B cell (primary cell): ENCODE measurements around the gene CLCNKA. TPM values are rescaled to one million over a fixed set of nuclear protein-coding genes. Genes with fewer than 3 reads are reported as not detected.

Experiments used
- ATAC-seq: fragments of 200-7000 bp; cut with Tn5 transposase; one replicate; pipeline ENCODE4 v1.10.0; 2021; ENCODE audit warnings: low read depth, mild to moderate bottlenecking, moderate number of reproducible peaks, moderate library complexity
- CTCF ChIA-PET: fragments of 350-600 bp; sonication (Branson Sonifier 250); formaldehyde crosslinking; loops from one replicate; lab custom pipeline; 2021; ENCODE audit warnings: antibody characterized with exemption, inconsistent platforms; lab: Charles Lee
- POLR2A ChIA-PET: fragments of 350-600 bp; sonication (Branson Sonifier 250); formaldehyde crosslinking; loops from one replicate; lab custom pipeline; 2021; ENCODE audit warnings: antibody characterized with exemption; lab: Charles Lee
- DNase-seq: peaks from one replicate; pipeline ENCODE4 v3.0.0; 2013
- H2AFZ ChIP-seq: 2 replicates; pipeline ENCODE4 v1.6.1; 2012; ENCODE audit warnings: mild to moderate bottlenecking, low read depth, low read length; ENCODE audit not compliant: insufficient read depth, poor library complexity, severe bottlenecking
- H3K27ac ChIP-seq, 2 donors: 1 replicate in 1 of 2; 2 replicates in 1 of 2; pipeline ENCODE4 v1.5.1; 2012 to 2013; ENCODE audit warnings: low read length in 2 of 2, mild to moderate bottlenecking in 2 of 2, moderate library complexity in 1 of 2
- H3K27me3 ChIP-seq, 4 experiments: fragments of 200-600 bp in 1 of 4; sonication (generic) in 1 of 4; replicated peaks in 1 of 4; 1 replicate in 2 of 4; 2 replicates in 2 of 4; pipeline versions ENCODE4 v1.6.1 to v1.7.0; 2013 to 2016; ENCODE audit warnings: low read length in 3 of 4, mild to moderate bottlenecking in 2 of 4, mixed read lengths in 1 of 4, moderate library complexity in 1 of 4; ENCODE audit not compliant: insufficient read depth in 4 of 4, control insufficient read depth in 3 of 4; ENCODE audit errors: control extremely low read depth in 1 of 4
- H3K36me3 ChIP-seq, 2 experiments: replicated peaks in 1 of 2; 1 replicate in 1 of 2; 2 replicates in 1 of 2; pipeline versions ENCODE4 v1.6.1 to v1.7.1; 2013; ENCODE audit warnings: low read length in 1 of 2; ENCODE audit not compliant: insufficient read depth in 2 of 2, control insufficient read depth in 1 of 2; ENCODE audit errors: control extremely low read depth in 1 of 2, extremely low read depth in 1 of 2
- H3K4me1 ChIP-seq, 2 donors: fragments of 200-600 bp in 1 of 2; sonication (generic) in 1 of 2; 1 replicate in 1 of 2; 2 replicates in 1 of 2; pipeline versions ENCODE4 v1.5.1 to v1.6.1; 2013 to 2017; ENCODE audit warnings: low read length in 2 of 2; ENCODE audit not compliant: control insufficient read depth in 2 of 2, insufficient read depth in 2 of 2
- H3K4me2 ChIP-seq: replicated peaks from 2 replicates; pipeline ENCODE3; 2012; ENCODE audit warnings: mild to moderate bottlenecking, low read depth, low read length; ENCODE audit not compliant: poor library complexity, severe bottlenecking
- H3K4me3 ChIP-seq, 5 experiments: fragments of 200-600 bp in 1 of 5; sonication (generic) in 1 of 5; 1 replicate in 3 of 5; 2 replicates in 2 of 5; pipeline versions ENCODE4 v1.5.1 to v1.7.0; 2011 to 2016; ENCODE audit warnings: low read length in 4 of 5, mild to moderate bottlenecking in 4 of 5, low read depth in 2 of 5, control low read depth in 1 of 5, moderate library complexity in 1 of 5; ENCODE audit not compliant: insufficient read depth in 1 of 5; ENCODE audit errors: control extremely low read depth in 1 of 5, extremely low read depth in 1 of 5
- H3K79me2 ChIP-seq: fragments of 200-600 bp; sonication (generic); one replicate; pipeline ENCODE4 v1.6.0; 2016; ENCODE audit warnings: low read length; ENCODE audit not compliant: control insufficient read depth, insufficient read depth
- H3K9ac ChIP-seq: fragments of 200-600 bp; sonication (generic); 2 replicates; pipeline ENCODE4 v1.6.1; 2017; ENCODE audit warnings: mild to moderate bottlenecking, low read length, moderate library complexity
- H3K9me3 ChIP-seq, 3 donors: one replicate each; pipeline versions ENCODE4 v1.6.1 to v1.7.1; 2013; ENCODE audit warnings: low read length in 2 of 3; ENCODE audit not compliant: control insufficient read depth in 2 of 3, insufficient read depth in 1 of 3; ENCODE audit errors: control extremely low read depth in 1 of 3
- H4K20me1 ChIP-seq: 2 replicates; pipeline ENCODE4 v1.6.0; 2012; ENCODE audit warnings: mild to moderate bottlenecking, low read length; ENCODE audit not compliant: insufficient read depth, control insufficient read depth, poor library complexity, severe bottlenecking
- H3K27ac Mint-ChIP-seq: one replicate; pipeline ENCODE4 v1.8.0; 2021; ENCODE audit warnings: mixed read lengths
- H3K27me3 Mint-ChIP-seq: one replicate; pipeline ENCODE4 v1.8.0; 2021; ENCODE audit warnings: mixed read lengths
- H3K4me1 Mint-ChIP-seq: one replicate; pipeline ENCODE4 v1.8.0; 2021; ENCODE audit warnings: mixed read lengths
- H3K4me3 Mint-ChIP-seq: one replicate; pipeline ENCODE4 v1.8.0; 2021; ENCODE audit warnings: mixed read lengths
- H3K9me3 Mint-ChIP-seq: one replicate; pipeline ENCODE4 v1.8.0; 2022; ENCODE audit warnings: mixed read lengths; ENCODE audit not compliant: insufficient read depth
- CTCF ChIP-seq: fragments of 200-600 bp; IDR thresholded peaks from one replicate; pipeline ENCODE4 v1.8.0; 2022; ENCODE audit warnings: antibody characterized with exemption, mild to moderate bottlenecking
- EZH2 ChIP-seq: IDR thresholded peaks from 2 replicates; pipeline ENCODE4 v1.6.1; 2012; ENCODE audit warnings: borderline replicate concordance, low read depth, mild to moderate bottlenecking, moderate library complexity, low read length; ENCODE audit not compliant: insufficient read depth, poor library complexity, severe bottlenecking
- WGBS: methylation state at CpG from one replicate; pipeline ENCODE4 v1.1.5; 2013; ENCODE audit warnings: missing lambda C conversion rate; ENCODE audit not compliant: insufficient coverage; 5-methylcytosine and 5-hydroxymethylcytosine counted together
- intact Hi-C: fragments of 100-400 bp; cut with micrococcal nuclease; formaldehyde crosslinking; loops from one replicate; pipeline ENCODE4 v1.10.0; 2022
- polyA plus RNA-seq: library from polyadenylated mRNA; depleted of rRNA; stranded (reverse); fragments of >200 nt; gene quantifications from 2 replicates; pipeline ENCODE4 v1.2.3, GENCODE V29; 2012
- total RNA-seq, 2 donors: library from RNA; stranded (reverse); fragments of 120-200 nt in 1 of 2; gene quantifications; 1 replicate in 1 of 2; 2 replicates in 1 of 2; pipeline versions ENCODE4 v1.2.3 to v1.2.4, GENCODE V29; 2013 to 2022

Gene CLCNKA
- total and polyA plus RNA-seq, 2 donors (not counting 1 experiment from before 2014, with no cell fraction given), result 0.03 TPM; not detected in 1

GRCh38 chr1:16072095-16072494 is 50.3 kb downstream of the CLCNKA start:
- ChIA-PET POLR2A (interaction anchor here (0.6 kb wide), 1 partner anchor 85 kb away, joined by 3 read pairs; no protein-coding TSS in a partner anchor), CTCF (interaction anchor here (0.6 to 2.6 kb wide), 9 partner anchors 10 to 537 kb away, joined by 3 to 6 read pairs (median 4); no protein-coding TSS in a partner anchor)
- ATAC-seq (no peak), DNase-seq (no peak)
- Mint-ChIP-seq H3K4me1 (peaks cover 12% of the 10 kb centered on the region), H3K27me3 (peaks cover 26% of the 10 kb centered on the region), H3K9me3 (no peaks in the 10 kb centered on the region), H3K27ac (no peak overlapping the region), H3K4me3 (peak overlapping the region; percentile 49)
- TF ChIP-seq EZH2 (no peak), CTCF (no peak)
- WGBS, result no CpG with 5 or more reads among the region's 5 CpGs
- Histone ChIP-seq H3K4me3 (no peak overlapping the region), H3K4me2 (no peak overlapping the region), H2AFZ (no peak overlapping the region), H3K36me3 (no peaks in the 10 kb centered on the region), H3K27ac (no peak overlapping the region), H3K79me2 (no peaks in the 10 kb centered on the region), H3K27me3 (peaks cover 0 to 37% (median 13%) of the 10 kb centered on the region in 4 experiments), H3K9me3 (no peaks in the 10 kb centered on the region), H3K9ac (no peak overlapping the region), H4K20me1 (no peaks in the 10 kb centered on the region), H3K4me1 (peaks cover 7 to 11% of the 10 kb centered on the region in 2 donors)
- intact Hi-C loops, result no loop called here

DNA sequence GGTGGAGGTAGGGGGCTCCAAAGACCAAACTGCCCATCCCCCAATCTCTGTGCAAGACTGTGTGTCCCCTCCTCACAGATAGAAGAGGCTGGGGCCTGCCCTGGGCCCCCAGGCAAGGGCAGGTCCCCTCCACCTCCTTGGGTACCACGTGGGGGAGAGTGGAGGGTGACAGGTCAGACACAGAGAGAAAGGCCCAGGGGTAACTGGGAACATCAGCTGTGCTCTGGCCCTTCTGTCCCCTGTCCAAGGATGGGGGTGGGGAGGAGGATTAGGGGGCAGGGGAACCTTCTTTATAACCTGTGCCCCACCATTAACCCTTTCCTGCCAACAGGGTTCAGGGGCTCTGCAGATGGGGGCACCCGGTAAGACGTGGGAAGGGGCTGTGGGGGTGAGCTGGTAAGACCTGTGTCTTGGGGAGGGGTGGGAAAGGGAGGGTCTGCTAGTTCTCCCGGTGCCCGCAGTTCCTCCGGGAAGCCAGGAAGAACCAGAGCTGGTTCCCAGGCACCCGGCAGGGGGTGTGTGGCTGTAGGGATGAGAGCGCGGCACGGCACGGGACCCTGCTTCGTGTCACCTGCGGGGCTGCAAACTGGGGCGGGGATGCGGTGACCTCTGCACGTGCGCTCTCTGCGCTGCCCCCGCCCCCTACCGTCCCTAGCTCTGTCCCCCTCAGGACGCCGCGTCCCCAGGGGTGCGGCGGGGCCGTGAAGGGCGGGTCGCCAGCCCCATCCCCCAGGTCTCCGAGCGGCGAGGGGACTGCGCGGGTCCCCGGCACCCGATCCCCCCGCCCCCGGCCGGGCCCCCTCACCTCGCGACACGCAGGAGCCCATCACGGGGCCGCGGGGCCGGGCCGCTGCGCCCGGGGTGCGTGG is 51.0 kb downstream of the CLCNKA start:
- POLR2A ChIA-PET, result interaction anchor here (0.6 kb wide), 1 partner anchor 86 kb away, joined by 3 read pairs; no protein-coding TSS in a partner anchor
- CTCF ChIA-PET, result interaction anchor here (0.6 to 2.6 kb wide), 15 partner anchors 8 to 536 kb away, joined by 3 to 12 read pairs (median 4); no protein-coding TSS in a partner anchor
- H3K4me3 ChIP-seq, result peak overlapping the region in 2 of 5 experiments; percentile 14 to 50
- Mint-ChIP-seq H3K4me3 (peak overlapping the region; percentile 29), H3K9me3 (no peaks in the 10 kb centered on the region), H3K27me3 (peaks cover 21% of the 10 kb centered on the region), H3K27ac (no peak overlapping the region), H3K4me1 (peaks cover 12% of the 10 kb centered on the region)
- no peaks in the 10 kb centered on the region for H3K79me2 ChIP-seq
- DNase-seq (no peak), ATAC-seq (peak; percentile 7)
- H3K27ac ChIP-seq, result no peak overlapping the region
- intact Hi-C loops, result no loop called here
- no peaks in the 10 kb centered on the region for H3K9me3 ChIP-seq
- H3K27me3 ChIP-seq, result peaks cover 0 to 37% (median 13%) of the 10 kb centered on the region in 4 experiments
- H3K9ac ChIP-seq, result peak overlapping the region; percentile 48
- H3K4me2 ChIP-seq, result peak overlapping the region; percentile 79
- H3K4me1 ChIP-seq, result peaks cover 7 to 11% of the 10 kb centered on the region in 2 donors
- WGBS, result 8% methylated on average over 49 of the region's 49 CpGs
- H2AFZ ChIP-seq, result no peak overlapping the region
- H4K20me1 ChIP-seq, result no peaks in the 10 kb centered on the region
- no peaks in the 10 kb centered on the region for H3K36me3 ChIP-seq
- no peak for TF ChIP-seq CTCF
- TF ChIP-seq EZH2, result no peak
